Endothelial cell (in vitro differentiated cells): ENCODE results near the gene PPIC. TPM values are rescaled to one million over a fixed set of nuclear protein-coding genes. Genes with fewer than 3 reads are reported as not detected.

Experiments used
- DNase-seq: peaks from one replicate; pipeline ENCODE4 v3.0.0; 2021; ENCODE audit warnings: low spot score
- H3K27ac Mint-ChIP-seq: one replicate; pipeline ENCODE4 v1.8.0; 2021; ENCODE audit warnings: mixed read lengths, inconsistent platforms; ENCODE audit not compliant: unreplicated experiment
- H3K27me3 Mint-ChIP-seq: one replicate; pipeline ENCODE4 v1.8.0; 2021; ENCODE audit warnings: mild to moderate bottlenecking, moderate library complexity, mixed read lengths, inconsistent platforms; ENCODE audit not compliant: unreplicated experiment
- H3K36me3 Mint-ChIP-seq: one replicate; pipeline ENCODE4 v1.8.0; 2021; ENCODE audit warnings: mild to moderate bottlenecking, low read depth, mixed read lengths, inconsistent platforms; ENCODE audit not compliant: unreplicated experiment
- H3K4me1 Mint-ChIP-seq: one replicate; pipeline ENCODE4 v1.8.0; 2021; ENCODE audit warnings: mild to moderate bottlenecking, mixed read lengths, inconsistent platforms; ENCODE audit not compliant: unreplicated experiment
- H3K4me3 Mint-ChIP-seq: one replicate; pipeline ENCODE4 v1.8.0; 2021; ENCODE audit warnings: mild to moderate bottlenecking, mixed read lengths, inconsistent platforms; ENCODE audit not compliant: unreplicated experiment
- H3K9me3 Mint-ChIP-seq: one replicate; pipeline ENCODE4 v1.8.0; 2021; ENCODE audit warnings: mixed read lengths, inconsistent platforms; ENCODE audit not compliant: unreplicated experiment
- CTCF ChIP-seq: fragments of 200-600 bp; sonication (generic); IDR thresholded peaks from one replicate; pipeline ENCODE4 v1.5.0; 2021; ENCODE audit warnings: antibody characterized with exemption; ENCODE audit not compliant: unreplicated experiment
- total RNA-seq: library from RNA; stranded (reverse); fragmentation: NEBNext Ultra II Directional; extraction: Animal tissue kit (Norgen Biotek cat#: 25700); gene quantifications from one replicate; pipeline ENCODE4 v1.2.1, GENCODE V29; 2021; ENCODE audit not compliant: unreplicated experiment

Gene PPIC
- total RNA-seq, 1 donor from 2014 or later: 25.6 TPM

DNA sequence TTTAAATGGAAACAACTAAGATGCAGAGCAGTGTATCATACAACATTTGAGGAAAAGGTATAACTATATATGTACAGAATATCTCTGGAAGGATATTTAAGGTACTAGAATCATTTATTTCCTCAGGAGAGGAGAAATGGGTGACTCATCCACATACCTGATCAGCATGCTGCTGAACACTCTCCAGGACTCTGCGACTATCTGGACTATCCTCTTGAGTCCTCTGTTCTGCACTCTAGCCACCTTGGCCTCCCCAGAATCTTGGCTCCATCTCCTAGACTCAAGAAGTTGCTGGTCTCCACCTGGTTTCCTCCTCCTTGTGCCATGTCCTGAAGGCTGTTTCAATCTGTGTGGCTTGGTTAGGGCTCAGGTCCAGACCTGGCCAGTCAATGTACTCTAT is 43.7 kb upstream of the PPIC start:
- no peak for TF ChIP-seq CTCF
- Mint-ChIP-seq H3K27me3 (peaks cover 9% of the 10 kb centered on the region), H3K4me3 (no peak overlapping the region), H3K27ac (no peak overlapping the region), H3K9me3 (no peaks in the 10 kb centered on the region), H3K4me1 (no peaks in the 10 kb centered on the region), H3K36me3 (no peaks in the 10 kb centered on the region)
- DNase-seq: no peak

DNA sequence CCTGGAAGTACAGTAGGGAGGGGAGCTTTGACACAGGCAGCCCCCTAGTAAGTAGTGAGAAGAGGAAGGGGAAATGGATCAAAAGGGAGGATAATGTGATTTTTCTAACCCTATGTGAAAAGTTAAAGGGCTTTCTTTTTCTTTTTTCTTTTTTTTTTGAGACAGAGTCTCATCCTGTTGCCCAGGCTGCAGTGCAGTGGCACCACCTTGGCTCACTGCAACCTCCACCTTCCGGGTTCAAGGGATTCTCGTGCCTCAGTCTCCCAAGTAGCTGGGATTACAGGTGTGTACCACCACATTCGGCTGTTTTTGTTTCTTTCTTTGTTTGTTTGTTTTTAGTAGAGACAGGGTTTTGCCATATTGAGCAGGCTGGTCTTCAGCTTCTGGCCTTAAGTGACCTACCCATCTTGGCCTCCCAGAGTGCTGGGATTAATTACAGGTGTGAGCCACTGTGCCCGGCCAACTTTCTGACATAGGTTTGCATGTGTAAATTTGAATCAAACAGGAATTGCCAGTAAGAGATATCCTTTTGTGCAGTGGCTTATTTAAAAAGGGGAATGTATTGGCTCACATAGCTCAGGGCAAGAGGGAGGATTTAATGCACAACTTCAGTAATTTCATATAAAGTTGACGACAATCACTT is 39.1 kb upstream of the PPIC start:
- H3K27me3 Mint-ChIP-seq: no peaks in the 10 kb centered on the region

DNA sequence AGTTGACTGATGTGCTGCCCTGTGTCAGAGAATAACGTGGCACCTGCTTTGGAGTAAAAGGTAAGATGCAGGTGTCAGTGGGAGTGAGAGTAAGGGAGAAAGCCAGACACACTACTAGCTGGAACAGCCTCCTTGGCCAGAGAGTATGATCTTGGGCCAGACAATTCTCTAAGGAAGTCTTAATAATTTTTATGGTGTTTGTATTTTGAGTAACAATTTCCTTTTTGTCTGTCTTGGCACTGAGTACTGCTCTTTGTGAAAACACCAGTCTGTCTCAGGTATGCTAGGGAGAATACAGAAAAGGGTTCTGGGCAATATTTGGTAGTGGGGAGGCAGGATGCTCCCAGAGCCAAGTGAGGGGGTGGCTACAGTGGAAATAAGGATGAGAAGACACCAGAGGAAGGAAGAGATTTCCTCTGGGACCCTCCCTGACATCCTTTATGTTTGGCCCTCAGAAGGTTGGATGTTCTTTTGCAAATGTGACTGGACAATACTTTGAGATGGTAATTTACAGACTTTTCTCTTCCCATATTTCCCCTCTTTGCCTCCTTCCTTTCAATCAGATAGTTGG is 31.9 kb upstream of the PPIC start:
- no peaks in the 10 kb centered on the region for H3K36me3 Mint-ChIP-seq
- no peaks in the 10 kb centered on the region for H3K4me1 Mint-ChIP-seq
- no peak overlapping the region for H3K4me3 Mint-ChIP-seq
- no peak for DNase-seq
- H3K27ac Mint-ChIP-seq: no peak overlapping the region
- H3K9me3 Mint-ChIP-seq: no peaks in the 10 kb centered on the region
- H3K27me3 Mint-ChIP-seq: peaks cover 2% of the 10 kb centered on the region
- TF ChIP-seq CTCF: no peak

More for the DNA sequence above, 39.1 kb upstream of the PPIC start:
- Mint-ChIP-seq H3K4me3 (no peak overlapping the region), H3K27ac (no peak overlapping the region), H3K36me3 (no peaks in the 10 kb centered on the region), H3K4me1 (no peaks in the 10 kb centered on the region), H3K9me3 (no peaks in the 10 kb centered on the region)
- TF ChIP-seq CTCF: no peak
- DNase-seq: no peak

GRCh38 chr5:123066016-123066415 is 29.5 kb upstream of the PPIC start:
- H3K9me3 Mint-ChIP-seq: no peaks in the 10 kb centered on the region
- TF ChIP-seq CTCF: no peak
- no peaks in the 10 kb centered on the region for H3K4me1 Mint-ChIP-seq
- H3K27ac Mint-ChIP-seq: no peak overlapping the region
- DNase-seq: no peak
- no peak overlapping the region for H3K4me3 Mint-ChIP-seq
- H3K27me3 Mint-ChIP-seq: peaks cover 2% of the 10 kb centered on the region
- H3K36me3 Mint-ChIP-seq: no peaks in the 10 kb centered on the region

DNA sequence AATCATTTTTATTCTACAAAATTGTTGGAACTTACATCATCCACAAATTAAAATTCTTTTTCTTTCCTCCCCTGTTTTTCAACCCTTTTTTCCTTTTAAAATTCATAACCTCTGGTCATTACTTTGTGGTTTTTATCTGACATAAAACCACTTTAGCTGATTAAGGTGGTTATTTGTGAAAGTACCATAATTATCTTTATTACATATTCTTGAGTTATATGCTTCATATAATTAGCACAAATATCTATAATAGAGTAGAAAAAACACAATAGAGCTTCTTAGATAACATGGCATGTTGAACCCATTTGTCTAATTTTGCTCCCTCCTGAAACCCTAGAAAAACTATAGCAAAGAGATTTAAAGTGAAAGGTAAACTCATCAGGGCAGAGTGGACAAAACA is 22.9 kb upstream of the PPIC start:
- DNase-seq: no peak
- no peak for TF ChIP-seq CTCF
- H3K4me1 Mint-ChIP-seq: no peaks in the 10 kb centered on the region
- no peak overlapping the region for H3K4me3 Mint-ChIP-seq
- no peaks in the 10 kb centered on the region for H3K9me3 Mint-ChIP-seq
- no peaks in the 10 kb centered on the region for H3K36me3 Mint-ChIP-seq
- no peak overlapping the region for H3K27ac Mint-ChIP-seq
- H3K27me3 Mint-ChIP-seq: peaks cover 1% of the 10 kb centered on the region
